RCC 7860 (cell line): Measurements from ENCODE around the gene SOWAHA.
A peak's percentile ranks its signal among the peaks of the same experiment; 100 is the strongest.

Source experiments
- DNase-seq: peaks from one replicate; pipeline ENCODE4 v3.0.0-alpha.2; 2015; ENCODE audit warnings: low spot score
- FAIRE-seq: peaks from 2 replicates; lab custom pipeline; 2012; peaks lifted over from hg19 to GRCh38; lab: Jason Lieb, UNC

SOWAHA gene

GRCh38 chr5:132812781-132813598 lies at the start of gene SOWAHA:
TSS of gene SOWAHA (plus strand) at chr5:132813302. CDS start at chr5:132813622, 320 bp downstream.
- no peak for FAIRE-seq
- no peak for DNase-seq

DNA sequence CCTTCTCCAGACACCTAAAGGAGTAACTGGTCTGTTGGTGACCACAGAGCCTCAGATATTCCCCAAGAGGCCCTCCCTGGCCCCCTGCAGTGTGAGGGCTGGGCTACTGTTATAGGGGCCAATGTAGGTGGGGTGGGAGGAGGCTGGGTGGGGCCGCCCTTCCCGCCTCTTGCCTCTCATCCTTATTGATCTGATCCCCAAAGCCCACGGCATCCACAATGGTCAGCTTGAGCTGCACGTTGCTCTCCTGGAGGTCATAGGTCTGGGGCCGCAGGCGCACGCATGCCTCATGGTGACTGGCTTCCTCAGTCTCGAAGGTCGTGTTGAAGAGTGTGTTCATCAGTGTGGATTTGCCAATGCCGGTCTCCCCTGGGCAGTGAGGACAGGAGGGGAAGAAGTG lies 49.1 kb upstream of the SOWAHA start:
- no peak for FAIRE-seq

DNA sequence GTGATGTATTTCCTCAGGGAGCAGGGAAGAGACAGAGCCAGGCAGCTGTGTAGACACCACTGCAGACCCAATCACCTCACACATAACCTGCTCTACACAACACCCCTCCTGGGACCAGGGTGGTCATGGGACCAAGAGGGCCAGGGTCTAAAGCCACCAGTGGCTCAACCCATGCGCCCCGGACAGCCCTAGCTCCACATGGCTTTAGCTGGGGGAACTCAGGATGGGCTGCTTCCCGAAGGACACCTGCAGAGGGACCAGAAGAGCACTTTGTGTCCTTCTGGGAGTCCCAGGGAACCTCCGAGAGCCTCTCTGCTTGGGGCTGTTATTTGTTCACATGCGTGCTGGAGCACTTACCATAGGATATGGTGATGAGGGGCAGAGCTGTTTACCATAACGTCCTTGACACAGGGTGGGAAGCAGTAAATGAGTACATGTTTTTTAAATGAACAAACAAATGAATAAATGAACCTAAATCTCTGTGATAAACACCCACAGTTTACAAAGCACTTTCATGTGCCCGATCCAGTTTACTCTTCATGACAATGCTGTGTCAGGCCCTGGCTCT lies 48.3 kb upstream of the SOWAHA start:
- no peak for FAIRE-seq
- no peak for DNase-seq

More for the DNA sequence above, 49.1 kb upstream of the SOWAHA start:
- DNase-seq: no peak

DNA sequence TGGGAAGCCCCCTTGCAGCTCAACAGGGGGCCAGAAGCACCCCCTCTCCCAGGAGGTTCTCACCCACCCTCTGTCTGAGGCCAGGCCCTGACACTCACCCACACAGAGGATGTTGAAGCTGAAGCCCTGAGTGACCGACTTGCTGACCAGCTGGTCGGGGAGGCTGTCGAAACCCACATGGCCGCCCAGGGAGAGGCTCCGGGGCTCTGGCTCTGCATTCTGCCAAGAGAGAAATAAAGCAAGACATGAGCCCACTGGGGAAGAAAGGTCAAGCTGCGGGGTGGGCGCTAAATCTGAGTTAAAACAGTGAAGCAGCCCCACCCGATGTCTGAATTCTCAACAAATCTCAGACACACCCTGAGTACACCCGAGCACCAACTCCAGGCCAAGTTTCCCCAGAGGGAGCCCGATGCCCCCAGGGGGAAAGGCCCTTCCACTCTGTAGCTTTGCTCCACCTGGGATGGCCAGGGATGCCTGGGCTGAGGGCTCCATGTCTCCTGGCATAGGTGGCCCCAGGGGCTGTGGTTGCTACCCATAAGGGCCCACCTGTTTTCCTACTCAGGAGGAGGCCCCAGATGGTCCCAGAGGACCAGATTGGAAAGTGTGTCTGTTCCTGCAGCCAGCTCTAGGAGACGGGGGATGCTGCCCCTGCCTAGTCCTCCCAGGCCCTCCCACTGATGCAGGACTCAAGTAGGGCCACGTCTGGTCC lies 47.6 kb upstream of the SOWAHA start:
- FAIRE-seq (no peak), DNase-seq (no peak)

- FAIRE-seq (no peak), DNase-seq (no peak)
Observed at GRCh38 chr5:132766020-132766805, 46.9 kb upstream of the SOWAHA start.

DNA sequence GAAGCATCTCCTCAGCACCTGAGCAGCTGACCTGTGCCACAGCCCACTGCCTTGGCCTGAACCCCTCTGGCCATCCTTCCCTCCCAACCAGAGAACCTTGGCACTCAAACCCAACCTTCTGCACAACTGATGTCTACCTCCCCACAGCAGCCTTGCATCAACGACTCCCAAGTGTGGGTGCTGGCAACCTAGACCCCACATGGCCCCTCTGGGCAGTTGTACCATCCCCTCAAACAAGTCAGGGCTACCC lies 46.4 kb upstream of the SOWAHA start:
- DNase-seq: no peak
- no peak for FAIRE-seq

GRCh38 chr5:132767150-132767549 lies 46.0 kb upstream of the SOWAHA start:
- FAIRE-seq: no peak
- DNase-seq: no peak

- no peak for DNase-seq
- FAIRE-seq: no peak
Observed at GRCh38 chr5:132768485-132768868, 44.6 kb upstream of the SOWAHA start.

DNA sequence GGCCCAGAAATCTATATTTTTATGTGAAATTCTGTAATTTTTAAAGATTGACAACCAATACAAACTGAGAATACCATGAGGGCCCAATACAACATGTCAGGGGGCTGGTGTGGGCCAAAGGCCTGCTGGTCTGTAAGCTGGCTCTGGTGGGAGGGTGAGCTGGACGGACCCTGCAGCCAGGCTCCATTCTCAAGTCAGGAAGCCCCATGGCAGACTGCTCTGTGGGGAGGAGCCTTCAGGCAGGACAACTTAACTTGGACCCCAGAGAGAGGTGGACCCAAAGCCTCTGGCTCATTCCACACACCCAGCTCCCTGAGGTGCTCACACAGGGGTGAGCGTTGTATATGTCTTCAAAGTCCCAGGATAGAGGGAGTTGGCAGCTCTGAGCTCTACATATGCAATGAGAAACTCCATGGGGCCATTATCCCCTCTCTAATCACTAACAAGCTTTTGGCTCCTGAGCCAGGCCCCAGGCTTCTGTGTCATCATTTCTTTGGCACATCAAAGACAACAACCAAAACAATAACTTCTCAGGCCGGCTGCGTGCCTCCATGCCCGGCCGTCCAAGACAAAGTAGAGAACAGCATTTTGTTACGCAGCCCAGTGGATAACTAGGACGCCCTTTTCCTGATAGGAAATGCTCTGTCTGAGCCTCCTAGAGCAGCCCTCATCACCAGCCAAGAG lies 42.5 kb upstream of the SOWAHA start:
- DNase-seq (no peak), FAIRE-seq (no peak)

GRCh38 chr5:132771503-132771998 lies 41.6 kb upstream of the SOWAHA start:
- peak; percentile 8 for FAIRE-seq
- peak; percentile 63 for DNase-seq

DNA sequence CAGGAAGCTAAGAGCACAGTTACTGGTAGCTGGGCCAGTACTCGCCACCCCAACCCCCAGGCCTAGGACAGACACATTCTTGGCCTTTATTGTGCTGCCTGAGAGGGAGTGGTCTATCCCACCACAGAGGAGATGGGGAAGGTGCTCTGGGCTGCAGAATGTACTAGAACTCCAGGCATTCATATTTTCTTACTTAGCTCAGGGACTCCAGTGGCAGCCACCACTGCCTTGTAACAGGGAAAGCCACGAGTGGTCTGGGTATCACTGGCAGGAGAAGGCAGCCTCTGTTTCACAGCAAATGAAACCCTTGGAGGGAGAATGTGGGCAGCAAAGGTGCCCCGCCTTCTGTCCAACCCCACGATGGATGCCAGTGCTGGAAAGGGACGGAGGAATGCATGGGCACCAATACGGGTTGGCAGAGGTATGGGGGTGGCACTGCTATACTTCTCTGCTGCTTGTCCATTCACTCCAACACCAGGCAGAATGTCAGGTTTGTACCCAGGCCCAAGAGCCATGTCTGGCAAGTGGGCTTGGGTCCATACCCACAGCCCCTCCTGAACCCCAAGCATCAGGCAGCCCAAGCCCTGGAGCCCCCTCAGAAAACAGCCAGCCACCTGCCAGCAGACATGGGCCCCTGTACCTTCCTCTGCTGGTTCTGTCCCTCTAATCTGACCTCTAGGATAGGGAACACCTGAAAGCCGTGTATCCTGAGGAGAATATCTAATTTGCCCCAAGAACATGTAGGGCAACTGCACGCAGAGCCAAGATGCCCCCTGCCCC lies 40.6 kb upstream of the SOWAHA start:
- no peak for DNase-seq
- FAIRE-seq: no peak

DNA sequence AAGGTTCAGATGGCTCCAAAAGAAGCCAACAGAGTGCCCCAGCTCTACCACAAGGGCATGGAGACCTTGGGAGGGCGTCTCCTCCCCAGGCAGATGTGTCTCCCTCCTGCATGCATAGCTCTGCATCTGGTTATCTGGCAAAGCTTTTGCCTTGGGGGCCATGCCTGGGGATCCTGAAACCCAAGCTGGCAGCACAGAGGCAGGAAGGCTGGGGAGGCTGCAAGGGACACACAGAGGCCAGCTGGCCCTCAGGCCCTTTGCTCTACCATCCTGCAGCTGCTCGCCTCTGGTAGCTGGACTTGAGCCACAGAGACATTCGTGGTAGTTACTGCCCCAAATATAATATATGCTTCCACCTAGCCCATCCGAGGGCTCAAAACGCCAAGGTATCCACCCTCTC lies 40.0 kb upstream of the SOWAHA start:
- no peak for FAIRE-seq

DNA sequence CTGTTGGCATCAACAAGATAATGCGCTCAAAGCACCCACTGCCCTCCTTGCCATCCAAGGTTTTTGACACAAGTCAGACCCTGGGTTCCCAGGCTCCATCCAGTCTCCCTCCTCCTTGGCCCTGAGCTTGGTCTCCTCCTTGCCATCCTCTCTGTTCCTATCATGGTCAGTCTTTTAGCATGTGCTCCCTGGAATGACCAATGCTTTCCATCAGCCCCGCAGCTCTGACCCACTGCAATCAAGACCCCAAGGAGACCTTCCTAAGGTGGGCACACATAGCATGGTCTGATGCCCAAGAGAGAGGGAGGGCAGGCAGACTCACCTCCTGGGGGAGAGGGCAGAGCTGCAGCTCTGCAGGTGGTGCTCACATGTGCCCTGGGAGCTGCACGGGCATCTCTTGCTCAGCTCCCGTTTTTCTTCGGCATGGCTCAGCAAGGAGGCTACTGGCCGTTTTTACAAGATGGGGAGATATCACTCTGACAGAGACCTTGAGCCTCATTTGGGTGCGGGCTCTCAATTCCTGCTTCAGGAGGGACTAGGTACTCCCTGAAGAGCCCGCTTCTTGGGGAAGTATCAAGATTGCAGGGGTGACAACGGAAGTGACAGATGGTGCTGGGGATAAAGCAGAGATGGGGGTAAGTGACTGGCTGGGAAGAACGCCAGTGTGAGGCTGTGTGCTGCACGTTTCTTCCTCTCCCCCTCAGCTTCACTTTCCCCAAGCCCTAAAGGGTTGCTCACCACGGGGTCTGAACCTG lies 39.3 kb upstream of the SOWAHA start:
- no peak for DNase-seq
- no peak for FAIRE-seq

More for the DNA sequence above, 40.0 kb upstream of the SOWAHA start:
- no peak for DNase-seq

GRCh38 chr5:132774406-132774805 lies 38.7 kb upstream of the SOWAHA start:
- no peak for DNase-seq
- FAIRE-seq: no peak

GRCh38 chr5:132774896-132775295 lies 38.2 kb upstream of the SOWAHA start:
- FAIRE-seq: no peak
- no peak for DNase-seq

- FAIRE-seq: peak; percentile 45
- peak; percentile 50 for DNase-seq
Observed at GRCh38 chr5:132775476-132775961, 37.6 kb upstream of the SOWAHA start.

DNA sequence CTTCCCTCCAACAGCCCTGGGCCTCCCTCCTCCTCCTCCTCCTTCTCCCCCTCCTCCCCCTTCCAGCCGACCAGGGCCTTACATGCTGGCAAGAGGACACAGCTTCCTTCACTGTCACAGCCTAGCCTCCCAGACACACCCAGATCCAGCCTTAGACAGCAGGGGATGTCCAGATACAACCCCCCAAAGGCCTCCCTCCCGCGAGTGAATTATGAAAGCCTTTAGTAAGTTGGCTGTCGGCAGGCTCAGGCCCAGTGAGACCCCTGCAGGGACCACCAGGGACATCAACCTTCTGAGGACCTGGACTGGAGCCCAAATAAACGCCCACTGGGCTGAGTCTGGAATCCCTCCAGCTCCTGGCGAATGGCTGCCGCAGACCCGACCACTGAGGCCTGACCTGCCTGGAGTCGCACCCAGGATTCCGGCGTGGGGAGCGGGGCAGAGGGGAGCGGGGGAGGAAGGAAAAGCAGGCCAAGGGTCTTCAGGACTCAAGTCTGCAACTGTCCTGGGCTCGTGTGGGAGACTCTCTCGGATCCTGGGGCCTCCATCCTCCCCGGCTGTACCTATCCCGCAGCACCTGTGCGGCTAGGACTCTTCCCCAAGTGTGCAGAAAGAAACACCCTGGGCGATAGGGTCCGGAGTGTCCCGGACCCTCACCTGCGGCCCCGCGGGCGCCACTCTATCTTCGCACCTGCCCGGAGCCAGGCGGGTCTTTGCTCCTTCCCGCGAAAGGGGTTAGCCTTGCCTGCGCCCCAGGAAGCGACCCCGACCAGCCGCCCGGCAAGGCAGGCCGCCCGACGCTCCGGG lies 36.8 kb upstream of the SOWAHA start:
- no peak for FAIRE-seq
- peak; percentile 52 for DNase-seq

- no peak for DNase-seq
- no peak for FAIRE-seq
Observed at GRCh38 chr5:132776938-132777208, 36.2 kb upstream of the SOWAHA start.
